Suppressor macrophage treated with lipopolysaccharide for 4 hours (primary cell): ENCODE data around the gene OR7D2.
"Not testable (repeated sequence)": the region's sequence is repeated elsewhere in the genome, so short reads cannot be mapped to it uniquely, and the experiment has no call there.

Source experiments
- DNase-seq: peaks from one replicate; pipeline ENCODE4 v3.0.0-alpha.2; 2020

Gene OR7D2

DNA sequence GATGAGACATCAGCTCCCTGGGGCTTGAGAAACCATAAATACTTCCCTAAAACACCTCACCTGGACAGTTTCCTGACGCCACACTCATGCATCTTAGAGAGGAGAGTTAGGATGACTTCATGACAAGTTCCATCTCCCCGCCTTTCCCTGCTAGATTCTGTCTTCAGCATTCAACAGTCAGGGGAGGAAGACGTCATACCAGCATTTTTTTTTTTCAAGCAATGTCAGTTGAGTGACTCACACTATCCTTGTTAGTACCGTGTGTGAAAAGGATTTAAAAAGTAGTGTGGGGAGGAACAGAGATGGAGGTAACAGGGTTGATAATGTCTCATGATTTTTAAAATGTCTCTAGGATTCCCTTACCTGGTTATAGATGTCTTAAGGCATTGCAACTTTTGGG, at the start of gene OR7D2:
Gene OR7D2, plus strand, starts transcription at position 79 of the 400 bp plus-strand sequence. CDS start 6,803 bp downstream, outside the sequence.
- no peak for DNase-seq

DNA sequence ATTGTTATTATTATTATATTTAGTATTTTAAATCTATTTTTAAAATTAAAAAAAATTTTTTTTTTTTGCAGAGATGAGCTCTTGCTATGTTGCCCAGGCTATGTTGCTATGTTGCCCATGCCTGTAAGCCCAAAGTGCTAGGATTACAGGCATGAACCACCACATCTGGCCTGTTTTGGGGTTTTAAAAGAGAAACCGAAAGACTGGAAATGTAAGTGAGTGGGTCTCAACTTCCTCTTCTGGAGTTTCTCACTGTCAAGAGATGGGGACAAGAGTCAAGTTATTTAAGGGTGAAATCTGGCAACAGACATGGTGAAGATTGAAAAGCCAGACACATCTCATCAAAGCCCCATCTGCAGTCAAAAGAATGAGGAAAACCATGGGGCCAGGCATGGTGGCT, 47.8 kb upstream of the OR7D2 start:
- DNase-seq, result peak; percentile 73

DNA sequence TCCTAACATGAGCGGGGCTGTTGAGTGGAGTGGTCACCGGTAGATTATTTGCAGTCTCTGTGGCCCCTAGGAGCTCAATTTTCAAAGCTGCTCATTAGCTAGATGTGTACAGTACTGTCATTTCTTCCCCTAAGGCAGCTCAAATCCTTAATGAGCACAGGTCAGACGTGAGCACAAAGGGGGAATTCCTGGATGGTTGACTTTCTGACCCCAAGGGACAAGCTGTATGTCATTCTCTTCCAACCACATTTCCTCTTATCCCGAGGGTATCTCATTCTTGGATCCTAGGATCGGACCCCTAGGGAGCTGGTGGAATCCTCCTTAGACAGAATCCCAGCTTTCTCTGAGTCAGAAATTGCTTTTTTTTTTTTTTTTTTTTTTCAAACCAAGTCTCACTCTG, 46.4 kb upstream of the OR7D2 start:
- no peak for DNase-seq

DNA sequence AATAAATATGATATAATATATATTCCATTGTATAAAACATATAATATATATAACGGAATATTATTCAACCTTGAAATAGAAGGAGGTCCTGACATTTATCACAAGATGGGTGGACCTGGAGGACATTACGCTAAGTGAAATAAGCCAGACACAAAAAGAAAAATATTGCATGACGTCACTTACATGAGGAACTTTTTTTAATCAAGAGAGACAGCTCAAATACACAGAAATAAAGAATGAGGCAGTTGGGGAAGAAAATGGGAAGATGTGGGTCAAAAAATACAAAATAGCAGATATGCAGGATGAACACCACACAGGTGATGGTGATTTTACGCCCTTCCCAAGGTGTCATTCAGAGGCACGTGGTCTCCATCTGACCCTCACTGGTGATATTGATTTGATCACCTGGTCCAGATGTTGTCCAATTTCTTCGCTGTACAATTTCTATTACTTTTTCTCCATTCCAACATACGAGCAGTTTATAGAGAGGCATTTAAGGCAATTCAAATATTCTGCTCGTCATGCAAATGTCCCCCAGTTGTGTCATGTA, 39.1 kb upstream of the OR7D2 start:
- DNase-seq, result no peak

DNA sequence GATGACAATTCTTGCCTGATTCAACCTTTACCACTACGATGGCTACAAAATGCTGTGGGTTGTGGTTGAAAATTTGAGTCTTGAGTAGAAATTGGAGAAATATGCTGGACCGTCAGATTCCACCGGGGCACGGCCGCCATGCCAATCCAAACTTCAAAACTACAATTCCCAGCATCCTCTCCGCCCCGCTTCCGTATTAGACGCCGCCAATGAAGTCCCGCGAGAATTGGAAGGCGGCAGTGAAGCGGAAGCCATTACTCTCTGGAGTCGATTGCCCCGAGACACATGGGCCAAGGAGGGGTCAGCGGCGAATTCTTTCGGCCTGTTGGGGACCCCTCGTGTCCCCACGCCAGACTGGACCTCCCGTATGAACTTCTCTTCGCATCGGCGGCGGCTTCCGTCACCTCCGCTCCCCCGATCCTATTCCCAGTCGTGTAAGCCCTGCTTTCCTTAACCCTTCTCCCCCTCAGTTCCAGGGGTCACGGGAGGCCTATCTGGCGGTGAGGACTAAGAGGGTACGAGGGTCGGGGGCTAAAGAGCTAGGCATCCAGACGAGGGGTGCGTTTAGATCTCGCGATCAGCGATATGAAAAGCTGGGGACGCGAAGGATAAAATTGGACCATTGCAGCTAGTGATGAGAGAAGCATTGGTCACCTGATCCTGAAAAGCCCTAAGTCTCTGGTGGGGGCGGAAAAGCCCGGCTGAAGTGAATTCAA, 38.5 kb upstream of the OR7D2 start, which contains the start of gene ZNF317:
Gene ZNF317, plus strand, starts transcription at position 239 of the 716 bp plus-strand sequence. CDS start 15,620 bp downstream, outside the sequence.
- DNase-seq, result peak; percentile 97

DNA sequence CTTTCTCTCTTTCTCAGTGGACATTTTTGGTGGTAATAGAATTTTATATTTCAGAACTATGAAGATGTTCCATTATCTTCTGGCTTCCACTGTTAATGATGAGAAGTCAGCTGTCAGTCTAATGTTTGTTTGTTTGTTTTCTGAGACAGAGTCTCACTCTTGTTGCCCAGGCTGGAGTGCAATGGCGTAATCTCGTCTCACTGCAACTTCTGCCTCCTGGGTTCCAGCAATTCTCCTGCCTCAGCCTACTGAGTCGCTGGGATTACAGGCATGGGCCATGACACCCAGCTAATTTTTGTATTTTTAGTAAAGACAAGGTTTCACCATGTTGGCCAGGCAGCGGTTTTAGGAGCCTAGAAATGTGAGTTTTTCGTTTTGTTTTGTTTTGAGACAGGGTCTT, 33.9 kb upstream of the OR7D2 start:
- DNase-seq, result peak; percentile 15

DNA sequence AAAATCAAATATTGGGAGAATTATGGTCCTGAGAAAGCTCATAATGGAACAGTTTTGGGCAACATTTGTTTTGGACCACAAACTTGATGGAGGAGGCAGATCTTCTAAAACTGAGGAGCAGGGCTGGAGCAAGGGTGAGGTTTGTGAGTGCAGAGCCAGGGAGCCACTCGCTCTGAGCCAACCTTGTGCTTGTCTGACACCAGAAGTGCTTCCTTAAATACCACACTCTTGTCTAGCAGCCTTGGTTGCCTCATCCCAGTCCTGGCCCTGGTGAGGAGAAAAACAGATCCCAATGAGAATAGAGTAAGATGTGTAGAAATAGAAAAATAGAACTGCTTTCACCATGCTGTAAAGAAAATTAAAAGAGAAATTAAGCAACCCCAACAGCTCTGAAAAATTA, 31.9 kb upstream of the OR7D2 start:
- no peak for DNase-seq

DNA sequence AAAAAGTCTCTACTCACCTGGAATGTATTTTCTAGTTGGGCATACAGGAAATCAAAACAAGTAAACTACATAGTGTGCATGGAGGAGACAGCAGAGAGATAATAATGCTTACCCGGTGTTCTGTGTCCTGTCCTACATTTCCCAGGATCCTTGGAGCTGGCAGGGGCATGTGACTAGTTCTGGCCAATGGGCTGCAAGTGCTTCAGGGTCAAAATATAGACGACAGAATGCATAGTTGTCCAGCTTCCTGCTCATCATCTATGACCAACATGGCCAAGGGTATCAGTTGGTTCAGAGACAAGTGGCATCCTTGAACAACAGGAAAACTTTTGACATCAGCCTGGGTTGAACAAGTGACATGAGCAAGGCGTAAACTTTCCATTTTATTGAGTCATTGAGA, 30.1 kb upstream of the OR7D2 start:
- no peak for DNase-seq

DNA sequence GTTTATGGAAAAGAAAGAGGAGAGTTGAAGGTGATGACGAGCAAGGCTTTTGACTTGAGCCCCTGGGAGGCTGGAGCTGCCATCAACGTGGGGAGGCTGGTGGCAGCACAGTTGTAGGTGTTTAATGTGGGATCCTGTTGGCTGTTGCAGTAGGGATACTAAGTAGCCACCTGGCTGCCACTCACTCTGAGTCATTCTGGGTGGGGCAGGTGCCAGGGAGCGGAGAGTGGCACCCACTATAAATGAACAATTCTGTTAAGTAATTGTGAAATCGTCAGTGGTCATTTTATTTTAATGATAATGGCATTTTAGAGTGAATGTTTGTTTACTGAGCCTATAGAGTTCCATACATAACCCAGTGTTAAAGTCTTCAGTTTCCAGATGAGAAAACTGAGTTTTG, 28.8 kb upstream of the OR7D2 start:
- no peak for DNase-seq

DNA sequence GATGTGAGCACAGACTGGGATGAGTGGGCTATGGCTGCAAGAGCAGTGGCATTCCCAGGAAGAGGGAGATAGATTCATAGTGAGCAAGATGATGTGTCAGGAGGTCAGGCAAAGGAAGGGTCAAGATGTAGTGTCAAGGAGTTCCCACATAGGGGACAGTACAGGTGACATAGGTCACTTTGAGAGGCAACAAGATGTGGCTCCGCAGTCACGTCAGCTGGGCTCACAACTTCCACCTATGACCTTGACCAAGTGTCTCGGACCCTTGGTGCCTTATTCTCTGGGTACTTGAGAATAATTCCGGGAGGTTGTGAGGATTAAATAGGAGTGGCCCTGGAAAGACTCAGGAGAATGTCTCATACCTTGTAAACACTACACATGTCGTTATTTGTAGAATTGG, 28.1 kb upstream of the OR7D2 start:
- no peak for DNase-seq

DNA sequence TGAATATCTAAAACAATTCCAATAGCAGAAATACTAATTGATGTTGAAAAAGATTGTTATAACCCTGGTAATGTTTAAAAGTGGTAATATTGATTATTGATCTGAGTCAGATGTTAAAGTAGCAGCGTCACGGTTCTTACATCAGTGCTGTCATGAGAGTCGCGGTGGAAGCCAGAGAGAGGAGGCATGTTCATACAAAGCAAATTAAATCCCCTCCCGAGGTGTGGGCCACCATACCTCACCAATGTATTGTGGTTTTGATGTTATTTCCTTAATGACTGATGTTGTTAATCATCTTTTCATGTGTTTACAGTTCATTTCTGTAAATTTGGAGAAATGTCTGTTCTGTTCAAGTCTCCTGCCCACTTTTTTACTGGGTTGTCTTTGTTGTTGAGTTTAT, 27.4 kb upstream of the OR7D2 start:
- no peak for DNase-seq

DNA sequence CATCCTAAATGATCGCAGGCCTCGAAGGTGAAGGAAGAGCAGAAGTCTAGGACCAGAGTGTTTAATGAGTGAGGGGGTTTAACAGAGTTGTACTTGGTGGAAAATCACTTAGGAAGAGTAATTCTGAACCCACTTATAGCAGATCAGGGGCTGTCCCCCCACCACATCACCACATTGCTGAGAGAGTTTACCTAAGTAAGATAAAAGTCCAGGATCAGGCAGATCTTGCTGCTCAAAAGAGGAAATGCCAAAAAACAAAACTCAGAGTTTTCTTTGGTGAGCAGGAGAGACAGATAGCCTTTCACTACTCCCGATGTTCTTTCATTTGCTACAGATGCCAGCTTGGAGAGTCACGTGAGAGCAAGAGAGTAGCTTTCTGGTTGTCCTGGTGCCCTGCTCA, 23.2 kb upstream of the OR7D2 start:
- no peak for DNase-seq

DNA sequence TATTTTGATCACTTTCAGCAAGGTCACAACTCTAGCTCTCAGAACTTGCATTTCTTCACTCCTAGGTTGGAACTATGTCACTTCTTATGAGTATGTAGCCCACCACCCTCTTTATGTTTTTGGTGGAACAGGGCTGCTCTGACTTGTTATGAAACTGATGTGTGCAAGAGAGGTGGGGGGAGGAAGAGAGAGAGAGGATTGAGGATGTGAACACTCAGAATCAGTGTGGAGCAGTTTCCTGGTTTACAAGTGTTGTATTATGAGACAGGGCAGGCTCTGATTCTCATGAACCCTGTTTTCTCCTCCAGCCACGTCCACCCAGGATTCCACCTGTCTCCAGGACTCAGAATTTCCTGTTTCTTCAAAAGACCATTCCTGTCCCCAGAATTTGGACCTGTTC, 22.5 kb upstream of the OR7D2 start:
- DNase-seq, result no peak

DNA sequence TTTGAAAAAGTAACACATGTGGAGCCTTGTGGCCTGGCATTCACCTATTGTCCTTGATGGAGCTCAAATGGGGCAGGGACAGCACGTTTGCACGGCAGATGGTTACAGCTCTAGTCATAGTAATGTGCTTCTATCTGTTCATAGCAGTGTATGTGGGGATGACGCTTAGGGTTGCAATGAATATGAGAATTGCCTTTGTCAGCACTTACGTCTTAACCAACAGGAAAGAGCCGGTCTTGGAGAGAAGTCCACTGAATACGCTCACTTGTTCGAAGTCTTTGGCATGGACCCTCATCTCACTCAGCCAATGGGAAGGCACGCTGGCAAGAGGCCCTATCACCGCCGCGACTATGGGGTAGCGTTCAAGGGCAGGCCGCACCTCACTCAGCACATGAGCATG, 18.9 kb upstream of the OR7D2 start:
- no peak for DNase-seq

DNA sequence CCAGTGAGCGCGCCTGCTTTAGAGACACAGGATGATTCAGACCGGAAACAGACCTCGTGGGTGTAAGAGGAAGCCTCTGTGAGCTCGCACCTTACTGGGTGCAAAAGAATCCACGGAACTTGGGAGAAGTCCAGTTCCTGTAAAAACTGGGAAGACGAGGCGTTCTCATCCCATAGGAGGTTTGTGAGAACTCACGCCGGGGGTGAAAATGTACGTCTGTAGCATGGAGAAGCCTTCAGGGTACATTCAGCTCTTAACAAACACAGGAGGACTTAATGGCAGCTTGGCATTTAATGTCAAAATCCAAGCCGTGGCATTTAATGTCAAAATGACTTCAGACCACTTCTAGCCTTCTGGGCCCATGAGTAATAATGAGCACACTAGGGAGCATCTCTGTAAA, 17.4 kb upstream of the OR7D2 start:
- DNase-seq, result no peak

DNA sequence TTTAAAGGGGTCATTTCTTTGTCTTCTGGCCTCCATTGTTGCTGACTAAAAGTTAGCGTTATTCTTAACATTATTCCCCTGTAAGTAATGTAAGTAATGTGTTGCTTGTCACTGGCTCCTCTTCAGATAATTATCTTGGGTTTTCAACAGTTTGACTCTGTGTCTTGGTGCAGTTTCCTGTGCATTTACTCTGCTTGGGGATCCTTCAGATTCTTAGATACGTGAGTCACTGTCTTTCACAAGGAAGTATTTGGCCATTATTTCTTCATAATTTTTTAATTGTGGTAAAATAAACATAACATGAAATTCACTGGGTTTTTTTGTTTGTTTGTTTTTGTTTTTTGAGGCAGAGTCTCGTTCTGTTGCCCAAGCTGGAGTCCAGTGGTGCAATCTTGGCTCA, 13.5 kb upstream of the OR7D2 start:
- no peak for DNase-seq

DNA sequence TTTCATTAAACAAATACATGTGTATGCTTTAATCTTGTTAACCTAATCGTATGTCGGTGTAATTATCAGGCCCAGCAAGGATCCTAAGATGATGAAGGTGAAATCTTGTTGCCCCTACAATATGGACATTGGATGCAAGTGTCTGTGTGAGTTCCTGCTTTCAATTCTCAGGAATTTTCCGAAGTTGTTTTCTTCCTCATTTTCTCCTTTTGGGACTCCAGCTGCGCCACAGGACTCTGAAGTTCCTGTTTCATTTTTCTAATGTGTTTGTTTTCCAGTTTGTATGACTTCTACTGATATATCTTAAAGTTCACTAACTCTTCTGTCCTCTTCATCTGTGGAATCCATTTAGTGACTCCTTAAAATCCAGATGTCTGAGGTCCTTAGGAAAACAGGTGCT, 11.9 kb upstream of the OR7D2 start:
- peak; percentile 5 for DNase-seq

DNA sequence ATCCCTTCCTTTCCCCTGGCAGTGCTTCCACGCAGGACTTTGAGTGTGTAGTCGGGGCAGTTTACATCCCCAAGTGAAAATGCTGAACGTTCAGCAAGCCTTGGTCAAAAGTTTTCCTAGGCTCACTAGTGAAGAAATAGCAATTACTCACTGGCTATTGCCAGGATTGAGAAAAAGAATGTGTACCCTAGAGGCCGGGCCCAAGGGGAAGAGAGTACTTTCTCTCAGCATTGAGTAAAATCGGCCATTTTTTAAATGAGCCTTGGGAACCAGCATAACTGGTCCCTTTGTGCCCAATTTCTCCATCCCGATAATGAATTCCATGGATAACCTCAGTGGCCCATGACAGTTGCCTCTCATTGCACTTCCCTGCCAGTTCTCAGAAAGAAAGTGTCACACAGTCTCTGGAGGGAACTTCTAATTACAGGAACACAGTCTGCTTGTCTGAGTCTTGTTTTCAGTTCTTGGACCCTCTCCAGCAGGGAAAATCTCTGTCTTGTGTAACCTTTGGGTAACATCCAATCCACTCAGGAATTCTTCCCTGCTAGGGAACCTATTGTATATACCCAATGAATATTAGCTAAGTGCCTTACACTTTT, 7.3 kb upstream of the OR7D2 start:
- no peak for DNase-seq

DNA sequence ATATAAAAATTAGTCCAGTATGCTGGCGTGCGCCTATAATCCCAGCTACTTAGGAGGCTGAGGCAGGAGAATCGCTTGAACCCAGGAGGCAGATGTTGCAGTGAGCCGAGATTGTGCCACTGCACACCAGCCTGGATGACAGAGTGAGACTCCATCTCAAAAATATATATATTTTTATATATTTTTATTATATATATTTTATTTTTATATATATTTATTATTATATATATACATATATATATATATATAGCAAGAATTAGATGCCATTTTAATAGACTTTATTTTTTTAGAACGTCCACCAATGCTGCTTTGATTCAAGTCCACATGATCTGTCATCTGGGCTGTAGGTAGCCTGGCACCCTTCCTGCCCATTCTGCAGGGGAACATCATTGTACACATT, 3.5 kb upstream of the OR7D2 start:
- DNase-seq, result no peak

DNA sequence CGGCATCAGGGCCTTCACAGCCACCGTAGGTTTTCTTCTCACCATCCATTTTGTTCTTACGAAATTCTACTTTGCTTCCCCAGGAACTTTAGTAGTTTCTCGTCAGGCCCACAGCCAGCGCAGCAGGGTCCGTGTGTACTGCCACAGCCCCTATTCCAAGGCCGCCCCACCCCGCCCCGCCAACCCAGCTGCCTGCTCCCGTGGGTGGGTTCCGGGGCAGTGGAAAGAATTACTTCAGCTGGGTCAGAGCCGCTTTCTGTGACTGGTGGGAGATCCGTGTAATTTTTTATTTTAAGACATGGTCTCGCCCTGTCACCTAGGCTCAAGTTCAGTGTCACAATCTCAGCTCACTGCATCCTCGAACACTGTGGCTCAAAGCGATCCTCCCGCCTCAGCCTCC, 4.2 kb downstream of the OR7D2 start:
- no peak for DNase-seq

DNA sequence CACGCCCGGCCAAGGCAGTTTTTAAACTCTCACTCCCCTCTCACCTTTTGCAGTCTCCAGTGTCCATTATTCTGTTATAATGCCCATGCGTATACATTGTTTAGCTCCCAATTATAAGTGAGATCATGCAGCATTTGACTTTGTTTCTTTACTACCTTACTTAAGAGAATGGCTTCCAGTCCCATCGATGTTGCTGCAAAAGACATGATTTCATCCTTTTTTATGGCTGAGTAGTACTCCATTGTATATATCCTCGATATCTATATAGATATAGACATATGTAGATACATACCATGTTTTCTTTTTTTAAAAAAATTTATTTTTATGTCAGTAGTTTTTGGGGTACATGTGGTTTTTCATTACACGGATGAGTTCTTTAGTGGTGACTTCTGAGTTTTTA, 8.4 kb downstream of the OR7D2 start:
- no peak for DNase-seq

DNA sequence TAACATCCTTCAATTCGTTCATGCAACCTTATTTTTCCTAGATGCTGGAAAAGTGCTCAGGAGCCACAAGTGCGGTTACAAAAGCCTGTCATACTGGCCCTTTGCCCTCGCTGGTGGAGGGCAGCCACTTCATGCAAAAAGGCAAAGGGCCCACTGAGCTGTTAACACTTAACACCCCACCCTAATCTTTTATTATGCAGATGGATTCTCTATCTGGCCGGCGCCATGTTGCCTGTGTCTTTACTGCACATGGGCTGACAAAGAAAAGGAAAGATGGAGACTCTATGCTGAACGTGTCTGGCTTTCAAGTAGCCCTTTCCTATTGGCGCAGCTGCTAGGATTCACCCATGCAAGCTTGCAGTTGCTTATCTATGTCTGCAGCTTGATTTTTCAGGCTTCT, 10.8 kb downstream of the OR7D2 start:
- no peak for DNase-seq

DNA sequence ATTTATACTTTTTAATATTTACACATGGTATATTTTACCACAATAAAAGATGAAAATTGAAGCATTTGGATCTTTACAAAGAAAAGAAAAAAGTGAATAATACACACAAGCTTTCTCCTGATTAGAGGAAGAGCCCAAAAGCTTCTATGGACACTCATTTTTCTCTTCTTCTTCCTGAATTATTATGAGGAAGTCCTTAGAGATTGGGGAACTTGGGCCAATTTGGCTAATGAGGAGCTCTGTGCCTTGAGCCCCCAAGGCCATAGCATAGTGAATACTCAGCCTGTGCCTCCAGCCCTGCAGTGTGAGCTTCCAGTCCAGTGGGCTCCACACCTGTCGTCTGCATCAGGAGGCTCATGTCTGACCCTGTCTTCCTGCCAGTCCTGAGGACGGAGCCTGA, 19.3 kb downstream of the OR7D2 start:
- not testable (repeated sequence) for DNase-seq

DNA sequence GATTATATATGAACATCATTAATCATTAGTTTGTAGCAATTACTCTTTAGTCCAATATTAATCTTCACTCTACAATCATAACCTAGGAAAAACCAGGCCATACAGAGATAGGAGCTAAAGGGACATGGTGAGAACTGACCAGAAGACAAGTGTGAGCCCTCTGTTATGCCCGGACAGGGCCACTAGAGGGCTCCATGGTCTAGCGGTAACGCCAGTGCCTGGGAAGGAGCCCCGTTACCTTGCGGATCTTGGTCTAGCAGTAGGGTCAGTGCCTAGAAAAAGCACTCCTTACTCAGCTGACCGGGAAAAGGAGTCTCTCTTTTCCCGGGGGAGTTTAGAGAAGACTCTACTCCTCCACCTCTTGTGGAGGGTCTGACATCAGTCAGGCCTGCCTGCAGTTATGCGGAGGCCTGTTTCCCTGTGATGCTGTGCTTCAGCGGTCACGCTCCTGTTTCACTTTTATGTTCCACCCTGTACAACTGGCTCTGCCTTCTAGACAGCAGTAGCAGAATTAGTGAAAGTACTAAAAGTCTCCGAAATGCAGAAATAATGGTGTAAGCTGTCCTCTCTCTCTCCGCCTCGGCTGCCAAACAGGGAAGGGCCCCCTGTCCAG, 26.8 kb downstream of the OR7D2 start:
- peak; percentile 66 for DNase-seq
